Activated naive CD4-positive, alpha-beta T cell treated with anti-CD3 and anti-CD28 coated beads, Interleukin-2, amount 50 U/mL, for 72 hours (primary cell): ENCODE data around the gene HDC. TPM values are rescaled to one million over a fixed set of nuclear protein-coding genes. Genes with fewer than 3 reads are reported as not detected.

ENCODE experiments used
- ATAC-seq, 2 donors: fragments of 150-1000 bp; cut with Tn5 transposase; 2 replicates each; pipeline ENCODE4 v1.10.0; 2021; ENCODE audit warnings: mild to moderate bottlenecking in 2 of 2, moderate library complexity in 2 of 2
- DNase-seq, 2 donors: peaks; one replicate each; pipeline ENCODE4 v3.0.0; 2021 to 2022; ENCODE audit warnings: low spot score in 2 of 2
- H3K27ac Mint-ChIP-seq, 2 donors: one replicate each; pipeline ENCODE4 v1.8.0; 2022; ENCODE audit warnings: mild to moderate bottlenecking in 2 of 2, mixed read lengths in 2 of 2
- H3K36me3 Mint-ChIP-seq, 2 donors: one replicate each; pipeline ENCODE4 v1.8.0; 2022; ENCODE audit warnings: mixed read lengths in 2 of 2
- H3K9me3 Mint-ChIP-seq, 2 donors: one replicate each; pipeline ENCODE4 v1.8.0; 2022; ENCODE audit warnings: mixed read lengths in 2 of 2
- total RNA-seq, 2 donors: library from RNA; stranded (reverse); gene quantifications; one replicate each; pipeline ENCODE4 v1.2.3, GENCODE V29; 2022

The HDC gene
- 1 to 10 TPM in 1 of 2 donors, under 1 TPM in 1; 0.66 to 4.0 TPM for total RNA-seq

GRCh38 chr15:50265620-50266019, at the start of gene HDC:
Gene HDC (minus strand): TSS chr15:50265726. CDS start chr15:50265623, 103 bp downstream.
- Mint-ChIP-seq H3K36me3 (peaks cover 0 to 9% of the 10 kb centered on the region in 2 donors), H3K27ac (no peak within 1 kb of the TSS), H3K9me3 (peaks cover 0 to 11% of the 10 kb centered on the region in 2 donors)
- DNase-seq: no peak
- ATAC-seq: no peak

GRCh38 chr15:50312636-50313035, 47.1 kb upstream of the HDC start:
- DNase-seq: no peak
- peak in 1 of 2 donors; percentile 24 for ATAC-seq
- peaks cover 0 to 7% of the 10 kb centered on the region in 2 donors for H3K9me3 Mint-ChIP-seq
- H3K27ac Mint-ChIP-seq: peak overlapping the region in 1 of 2 donors; percentile 22
- peaks cover 9 to 26% of the 10 kb centered on the region in 2 donors for H3K36me3 Mint-ChIP-seq

GRCh38 chr15:50307799-50308198, 42.3 kb upstream of the HDC start:
- no peak for DNase-seq
- no peak for ATAC-seq
- peaks cover 0 to 7% of the 10 kb centered on the region in 2 donors for H3K9me3 Mint-ChIP-seq
- no peak overlapping the region for H3K27ac Mint-ChIP-seq
- H3K36me3 Mint-ChIP-seq: peaks cover 19 to 42% of the 10 kb centered on the region in 2 donors

GRCh38 chr15:50304836-50305235, 39.3 kb upstream of the HDC start:
- Mint-ChIP-seq H3K36me3 (peaks cover 19 to 49% of the 10 kb centered on the region in 2 donors), H3K27ac (no peak overlapping the region), H3K9me3 (peaks cover 0 to 7% of the 10 kb centered on the region in 2 donors)
- ATAC-seq: no peak
- DNase-seq: no peak

- ATAC-seq (no peak), DNase-seq (no peak)
- Mint-ChIP-seq H3K36me3 (peaks cover 10 to 37% of the 10 kb centered on the region in 2 donors), H3K9me3 (no peaks in the 10 kb centered on the region), H3K27ac (peak overlapping the region in 1 of 2 donors; percentile 69)
These were observed 37.1 kb upstream of the HDC start for GRCh38 chr15:50302581-50302980.

- DNase-seq (no peak), ATAC-seq (no peak)
- H3K9me3 Mint-ChIP-seq: no peaks in the 10 kb centered on the region
- peaks cover 0 to 30% of the 10 kb centered on the region in 2 donors for H3K36me3 Mint-ChIP-seq
- no peak overlapping the region for H3K27ac Mint-ChIP-seq
These were observed 32.8 kb upstream of the HDC start for GRCh38 chr15:50298340-50298739.

- no peaks in the 10 kb centered on the region for H3K9me3 Mint-ChIP-seq
- DNase-seq: no peak
- ATAC-seq: no peak
- H3K36me3 Mint-ChIP-seq: peaks cover 0 to 20% of the 10 kb centered on the region in 2 donors
- H3K27ac Mint-ChIP-seq: no peak overlapping the region
These were observed 30.4 kb upstream of the HDC start for GRCh38 chr15:50295966-50296365.

GRCh38 chr15:50289749-50290148, 24.2 kb upstream of the HDC start:
- Mint-ChIP-seq H3K9me3 (no peaks in the 10 kb centered on the region), H3K36me3 (peaks cover 0 to 24% of the 10 kb centered on the region in 2 donors), H3K27ac (no peak overlapping the region)
- ATAC-seq (no peak), DNase-seq (no peak)

- H3K9me3 Mint-ChIP-seq: no peaks in the 10 kb centered on the region
- no peak overlapping the region for H3K27ac Mint-ChIP-seq
- no peak for ATAC-seq
- H3K36me3 Mint-ChIP-seq: peaks cover 0 to 24% of the 10 kb centered on the region in 2 donors
- no peak for DNase-seq
These were observed 22.0 kb upstream of the HDC start for GRCh38 chr15:50287324-50288116.

GRCh38 chr15:50281427-50281826, 15.9 kb upstream of the HDC start:
- Mint-ChIP-seq H3K36me3 (peaks cover 0 to 16% of the 10 kb centered on the region in 2 donors), H3K9me3 (no peaks in the 10 kb centered on the region)

GRCh38 chr15:50280271-50280670, 14.7 kb upstream of the HDC start:
- no peak for ATAC-seq
- Mint-ChIP-seq H3K9me3 (no peaks in the 10 kb centered on the region), H3K27ac (peak overlapping the region; percentile 50 to 75), H3K36me3 (peaks cover 0 to 16% of the 10 kb centered on the region in 2 donors)
- no peak for DNase-seq

More at GRCh38 chr15:50281427-50281826, 15.9 kb upstream of the HDC start:
- DNase-seq (no peak), ATAC-seq (no peak)
- no peak overlapping the region for H3K27ac Mint-ChIP-seq

GRCh38 chr15:50278496-50278895, 13.0 kb upstream of the HDC start:
- no peak overlapping the region for H3K27ac Mint-ChIP-seq
- DNase-seq (no peak), ATAC-seq (no peak)
- peaks cover 0 to 16% of the 10 kb centered on the region in 2 donors for H3K36me3 Mint-ChIP-seq
- no peaks in the 10 kb centered on the region for H3K9me3 Mint-ChIP-seq

GRCh38 chr15:50277370-50277769, 11.8 kb upstream of the HDC start:
- Mint-ChIP-seq H3K36me3 (peaks cover 0 to 16% of the 10 kb centered on the region in 2 donors), H3K27ac (no peak overlapping the region), H3K9me3 (no peaks in the 10 kb centered on the region)
- DNase-seq (no peak), ATAC-seq (no peak)

GRCh38 chr15:50275908-50276307, 10.4 kb upstream of the HDC start:
- no peak for DNase-seq
- ATAC-seq: peak; percentile 34 to 86
- peak overlapping the region in 1 of 2 donors; percentile 46 for H3K27ac Mint-ChIP-seq
- H3K9me3 Mint-ChIP-seq: no peaks in the 10 kb centered on the region
- peaks cover 0 to 16% of the 10 kb centered on the region in 2 donors for H3K36me3 Mint-ChIP-seq

GRCh38 chr15:50275091-50275490, 9.6 kb upstream of the HDC start:
- DNase-seq (no peak), ATAC-seq (peak in 1 of 2 donors; percentile 60)
- no peaks in the 10 kb centered on the region for H3K9me3 Mint-ChIP-seq
- peak overlapping the region in 1 of 2 donors; percentile 25 for H3K27ac Mint-ChIP-seq
- H3K36me3 Mint-ChIP-seq: peaks cover 0 to 16% of the 10 kb centered on the region in 2 donors

GRCh38 chr15:50267577-50267976, 2.1 kb upstream of the HDC start:
- DNase-seq (no peak), ATAC-seq (no peak)
- peaks cover 0 to 9% of the 10 kb centered on the region in 2 donors for H3K36me3 Mint-ChIP-seq
- H3K9me3 Mint-ChIP-seq: peaks cover 0 to 10% of the 10 kb centered on the region in 2 donors
- H3K27ac Mint-ChIP-seq: no peak overlapping the region

- H3K27ac Mint-ChIP-seq: peak overlapping the region; percentile 94 to 99
- peak; percentile 55 to 85 for DNase-seq
- H3K9me3 Mint-ChIP-seq: peaks cover 0 to 11% of the 10 kb centered on the region in 2 donors
- peaks cover 0 to 9% of the 10 kb centered on the region in 2 donors for H3K36me3 Mint-ChIP-seq
- peak; percentile 65 to 80 for ATAC-seq
These were observed 3.0 kb downstream of the HDC start for GRCh38 chr15:50262533-50262932.

GRCh38 chr15:50261981-50262380, 3.5 kb downstream of the HDC start:
- H3K9me3 Mint-ChIP-seq: peaks cover 0 to 10% of the 10 kb centered on the region in 2 donors
- peak overlapping the region; percentile 94 to 99 for H3K27ac Mint-ChIP-seq
- no peak for DNase-seq
- peaks cover 0 to 6% of the 10 kb centered on the region in 2 donors for H3K36me3 Mint-ChIP-seq
- ATAC-seq: peak in 1 of 2 donors; percentile 6
